Duodenal mucosa (tissue), 2 donors: ENCODE results near the gene FLII.

Source experiments
- H3K27ac ChIP-seq: one replicate; pipeline ENCODE4 v1.7.0; 2013; ENCODE audit warnings: low read depth, low read length
- H3K27me3 ChIP-seq, 2 donors: one replicate each; pipeline ENCODE4 v1.7.0; 2013; ENCODE audit warnings: low read length in 2 of 2, control low read depth in 1 of 2; ENCODE audit not compliant: insufficient read depth in 2 of 2, control insufficient read depth in 1 of 2
- H3K36me3 ChIP-seq, 2 donors: one replicate each; pipeline ENCODE4 v1.7.0; 2013; ENCODE audit warnings: low read length in 2 of 2, control low read depth in 1 of 2; ENCODE audit not compliant: insufficient read depth in 2 of 2, control insufficient read depth in 1 of 2
- H3K4me1 ChIP-seq, 2 donors: one replicate each; pipeline ENCODE4 v1.7.0; 2013; ENCODE audit warnings: low read length in 2 of 2, control low read depth in 1 of 2; ENCODE audit not compliant: insufficient read depth in 2 of 2, control insufficient read depth in 1 of 2
- H3K4me3 ChIP-seq, 2 donors: one replicate each; pipeline ENCODE4 v1.7.0; 2013; ENCODE audit warnings: low read length in 2 of 2, low read depth in 1 of 2
- H3K9ac ChIP-seq, 2 donors: one replicate each; pipeline ENCODE4 v1.7.0; 2013; ENCODE audit warnings: low read length in 2 of 2, low read depth in 1 of 2
- H3K9me3 ChIP-seq, 2 donors: one replicate each; pipeline ENCODE4 v1.7.0; 2013; ENCODE audit warnings: low read length in 2 of 2, control low read depth in 1 of 2; ENCODE audit not compliant: control insufficient read depth in 1 of 2

The FLII gene

GRCh38 chr17:18253187-18253884, 5.2 kb downstream of the FLII start:
- no peaks in the 10 kb centered on the region for H3K9me3 ChIP-seq
- H3K27ac ChIP-seq, result no peak overlapping the region
- H3K9ac ChIP-seq, result no peak overlapping the region
- H3K4me1 ChIP-seq, result peaks cover 18 to 23% of the 10 kb centered on the region in 2 donors
- no peaks in the 10 kb centered on the region for H3K27me3 ChIP-seq
- peaks cover 49 to 76% of the 10 kb centered on the region in 2 donors for H3K36me3 ChIP-seq
- H3K4me3 ChIP-seq, result no peak overlapping the region

GRCh38 chr17:18252160-18252559, 6.4 kb downstream of the FLII start:
- Histone ChIP-seq H3K9ac (no peak overlapping the region), H3K4me3 (no peak overlapping the region), H3K4me1 (peaks cover 23 to 26% of the 10 kb centered on the region in 2 donors), H3K27ac (no peak overlapping the region), H3K36me3 (peaks cover 50 to 83% of the 10 kb centered on the region in 2 donors), H3K9me3 (no peaks in the 10 kb centered on the region), H3K27me3 (no peaks in the 10 kb centered on the region)

GRCh38 chr17:18251204-18251603, 7.3 kb downstream of the FLII start:
- no peak overlapping the region for H3K4me3 ChIP-seq
- no peaks in the 10 kb centered on the region for H3K9me3 ChIP-seq
- peaks cover 22 to 24% of the 10 kb centered on the region in 2 donors for H3K4me1 ChIP-seq
- H3K9ac ChIP-seq, result no peak overlapping the region
- H3K27ac ChIP-seq, result no peak overlapping the region
- H3K27me3 ChIP-seq, result no peaks in the 10 kb centered on the region
- peaks cover 50 to 84% of the 10 kb centered on the region in 2 donors for H3K36me3 ChIP-seq

GRCh38 chr17:18250708-18251107, 7.8 kb downstream of the FLII start:
- Histone ChIP-seq H3K27me3 (no peaks in the 10 kb centered on the region), H3K4me3 (no peak overlapping the region), H3K27ac (no peak overlapping the region), H3K9me3 (no peaks in the 10 kb centered on the region), H3K9ac (no peak overlapping the region), H3K4me1 (peaks cover 22 to 25% of the 10 kb centered on the region in 2 donors), H3K36me3 (peaks cover 49 to 84% of the 10 kb centered on the region in 2 donors)

- H3K36me3 ChIP-seq, result peaks cover 50 to 84% of the 10 kb centered on the region in 2 donors
- H3K27ac ChIP-seq, result no peak overlapping the region
- no peak overlapping the region for H3K9ac ChIP-seq
- H3K4me1 ChIP-seq, result peaks cover 22 to 25% of the 10 kb centered on the region in 2 donors
- H3K9me3 ChIP-seq, result no peaks in the 10 kb centered on the region
- no peaks in the 10 kb centered on the region for H3K27me3 ChIP-seq
- no peak overlapping the region for H3K4me3 ChIP-seq
Observed at GRCh38 chr17:18250259-18250658, 8.3 kb downstream of the FLII start.

GRCh38 chr17:18248811-18249210, 9.7 kb downstream of the FLII start:
- peaks cover 22 to 25% of the 10 kb centered on the region in 2 donors for H3K4me1 ChIP-seq
- no peak overlapping the region for H3K4me3 ChIP-seq
- H3K27me3 ChIP-seq, result no peaks in the 10 kb centered on the region
- no peak overlapping the region for H3K27ac ChIP-seq
- peaks cover 47 to 80% of the 10 kb centered on the region in 2 donors for H3K36me3 ChIP-seq
- no peaks in the 10 kb centered on the region for H3K9me3 ChIP-seq
- no peak overlapping the region for H3K9ac ChIP-seq

- Histone ChIP-seq H3K9me3 (no peaks in the 10 kb centered on the region), H3K36me3 (peaks cover 52 to 80% of the 10 kb centered on the region in 2 donors), H3K4me1 (peaks cover 22 to 25% of the 10 kb centered on the region in 2 donors), H3K27me3 (no peaks in the 10 kb centered on the region), H3K9ac (no peak overlapping the region), H3K4me3 (no peak overlapping the region), H3K27ac (no peak overlapping the region)
Observed at GRCh38 chr17:18248300-18248731, 10.2 kb downstream of the FLII start.

GRCh38 chr17:18247613-18248001, 10.9 kb downstream of the FLII start:
- Histone ChIP-seq H3K27ac (no peak overlapping the region), H3K4me3 (peak overlapping the region in 1 of 2 donors; percentile 28), H3K4me1 (peaks cover 22 to 25% of the 10 kb centered on the region in 2 donors), H3K27me3 (no peaks in the 10 kb centered on the region), H3K36me3 (peaks cover 51 to 74% of the 10 kb centered on the region in 2 donors), H3K9ac (no peak overlapping the region), H3K9me3 (no peaks in the 10 kb centered on the region)

GRCh38 chr17:18246880-18247612, 11.5 kb downstream of the FLII start:
- H3K4me1 ChIP-seq, result peaks cover 22 to 25% of the 10 kb centered on the region in 2 donors
- H3K9ac ChIP-seq, result no peak overlapping the region
- H3K4me3 ChIP-seq, result peak overlapping the region; percentile 57 to 59
- H3K27me3 ChIP-seq, result no peaks in the 10 kb centered on the region
- peak overlapping the region; percentile 79 for H3K27ac ChIP-seq
- no peaks in the 10 kb centered on the region for H3K9me3 ChIP-seq
- peaks cover 45 to 68% of the 10 kb centered on the region in 2 donors for H3K36me3 ChIP-seq

GRCh38 chr17:18246109-18246725, 12.3 kb downstream of the FLII start:
- no peak overlapping the region for H3K9ac ChIP-seq
- no peaks in the 10 kb centered on the region for H3K27me3 ChIP-seq
- H3K4me1 ChIP-seq, result peaks cover 22 to 25% of the 10 kb centered on the region in 2 donors
- H3K36me3 ChIP-seq, result peaks cover 43 to 61% of the 10 kb centered on the region in 2 donors
- no peaks in the 10 kb centered on the region for H3K9me3 ChIP-seq
- H3K4me3 ChIP-seq, result peak overlapping the region; percentile 40 to 59
- H3K27ac ChIP-seq, result no peak overlapping the region
